HepG2 (cell line): ENCODE measurements around the gene OGFOD3. TPM values are rescaled to one million over a fixed set of nuclear protein-coding genes. Genes with fewer than 3 reads are reported as not detected.

Experiments
- ATAC-seq: fragments of 200-7000 bp; cut with Tn5 transposase; 3 replicates; pipeline ENCODE4 v1.9.1; 2020; ENCODE audit warnings: mild to moderate bottlenecking, moderate library complexity
- BruUV-seq: library from RNA; stranded (reverse); fragments of 400-500 nt; replicated peaks from 2 replicates; lab custom pipeline; 2021; lab: Mats Ljungman, UMichigan
- CTCF ChIA-PET: fragments of 300-600 bp; formaldehyde crosslinking; extraction: SDS; loops from one replicate; lab custom pipeline; 2021; ENCODE audit warnings: low total read pairs, inconsistent platforms, low intra/inter-chr PET ratio; lab: Yijun Ruan, JAX
- POLR2A ChIA-PET: fragments of 350-600 bp; sonication (Branson Sonifier 250); formaldehyde crosslinking; loops from one replicate; lab custom pipeline; 2020; ENCODE audit warnings: antibody characterized with exemption, inconsistent platforms; lab: Yijun Ruan, JAX
- DNase-seq: peaks from one replicate; pipeline ENCODE4 v3.0.0-alpha.2; 2015; ENCODE audit warnings: low spot score
- FAIRE-seq: peaks from 3 replicates; lab custom pipeline; 2011; peaks lifted over from hg19 to GRCh38; lab: Jason Lieb, UNC
- H2AFZ ChIP-seq: one replicate; pipeline ENCODE4 v1.6.1; 2011; ENCODE audit warnings: low read length, inconsistent platforms
- H3K27ac ChIP-seq: fragments of 300-600 bp; 3 replicates; pipeline ENCODE4 v1.8.0; 2011; ENCODE audit warnings: mixed run types, mild to moderate bottlenecking, mixed read lengths, low read length, inconsistent platforms; ENCODE audit not compliant: insufficient read depth; ENCODE audit errors: extremely low read length
- H3K27me3 ChIP-seq, 2 experiments: fragments of 200-600 bp in 1 of 2; 2 replicates in 1 of 2; 3 replicates in 1 of 2; pipeline versions ENCODE4 v1.6.0 to v1.8.0; 2011; ENCODE audit warnings: low read length in 2 of 2, mild to moderate bottlenecking in 2 of 2, moderate library complexity in 2 of 2, inconsistent platforms in 1 of 2; ENCODE audit not compliant: insufficient read depth in 2 of 2, control insufficient read depth in 1 of 2
- H3K36me3 ChIP-seq, 2 experiments: fragments of 200-600 bp in 1 of 2; replicated peaks in 1 of 2; 2 replicates in 1 of 2; 3 replicates in 1 of 2; pipeline versions ENCODE4 v1.5.1 to v1.8.0; 2011; ENCODE audit warnings: low read length in 2 of 2, inconsistent platforms in 1 of 2; ENCODE audit not compliant: insufficient read depth in 2 of 2, control insufficient read depth in 1 of 2
- H3K4me1 ChIP-seq: 2 replicates; pipeline ENCODE4 v1.5.1; 2012; ENCODE audit warnings: low read length, inconsistent platforms; ENCODE audit not compliant: insufficient read depth
- H3K4me2 ChIP-seq: 2 replicates; pipeline ENCODE4 v1.6.0; 2011; ENCODE audit warnings: low read depth, low read length, inconsistent platforms
- H3K4me3 ChIP-seq, 3 experiments: fragments of 200-600 bp in 1 of 3; sonication (generic), shearing (Covaris generic) in 1 of 3; replicated peaks in 1 of 3; 2 replicates each; pipeline ENCODE4 v1.5.1; 2011 to 2016; ENCODE audit warnings: low read length in 3 of 3, inconsistent platforms in 2 of 3, low read depth in 2 of 3, mild to moderate bottlenecking in 2 of 3, control low read depth in 1 of 3, mixed read lengths in 1 of 3; ENCODE audit not compliant: insufficient read depth in 1 of 3
- H3K79me2 ChIP-seq: one replicate; pipeline ENCODE4 v1.6.1; 2011; ENCODE audit warnings: low read length, inconsistent platforms; ENCODE audit not compliant: insufficient read depth
- H3K9ac ChIP-seq: 2 replicates; pipeline ENCODE4 v1.6.0; 2011; ENCODE audit warnings: mild to moderate bottlenecking, low read depth, low read length, inconsistent platforms; ENCODE audit not compliant: insufficient read depth
- H3K9me3 ChIP-seq: 2 replicates; pipeline ENCODE4 v1.5.1; 2012; ENCODE audit warnings: mild to moderate bottlenecking, low read length
- H4K20me1 ChIP-seq: 2 replicates; pipeline ENCODE4 v1.6.0; 2011; ENCODE audit warnings: inconsistent platforms, mild to moderate bottlenecking, low read length, moderate library complexity; ENCODE audit not compliant: insufficient read depth
- ARNT2 ChIP-seq: sonication (generic); formaldehyde crosslinking; IDR thresholded peaks from 2 replicates; pipeline ENCODE4 v1.8.0; 2022; ENCODE audit warnings: mild to moderate bottlenecking, low read depth, missing genetic modification reagents, moderate library complexity
- ATM ChIP-seq: fragments of 450-650 bp; IDR thresholded peaks from 2 replicates; pipeline ENCODE4 v1.7.1; 2017; ENCODE audit warnings: mild to moderate bottlenecking, borderline replicate concordance
- ELF3 ChIP-seq: IDR thresholded peaks from 2 replicates; pipeline ENCODE4 v1.6.1; 2016; ENCODE audit warnings: missing genetic modification reagents, missing compliant biosample characterization
- ISL2 ChIP-seq: sonication (generic); formaldehyde crosslinking; IDR thresholded peaks from 2 replicates; pipeline ENCODE4 v1.5.0; 2020; ENCODE audit warnings: missing genetic modification reagents
- KDM1A ChIP-seq: IDR thresholded peaks from 2 replicates; pipeline ENCODE4 v1.6.1; 2016; ENCODE audit warnings: missing compliant biosample characterization
- KLF11 ChIP-seq: IDR thresholded peaks from 2 replicates; pipeline ENCODE4 v1.6.1; 2016; ENCODE audit warnings: missing compliant biosample characterization
- PRMT3 ChIP-seq: sonication (generic); formaldehyde crosslinking; IDR thresholded peaks from 2 replicates; pipeline ENCODE4 v1.8.1; 2022; ENCODE audit warnings: low read depth, mild to moderate bottlenecking, moderate library complexity, missing genetic modification reagents, borderline replicate concordance
- ZMAT3 ChIP-seq: sonication (generic); formaldehyde crosslinking; conservative IDR thresholded peaks from 2 replicates; pipeline ENCODE4 v1.7.0; 2021; ENCODE audit warnings: missing genetic modification reagents
- ZNF333 ChIP-seq: sonication (generic); formaldehyde crosslinking; IDR thresholded peaks from 2 replicates; pipeline ENCODE4 v1.4.0; 2020; ENCODE audit warnings: mild to moderate bottlenecking, missing genetic modification reagents, borderline replicate concordance
- ZNF660 ChIP-seq: sonication (generic); formaldehyde crosslinking; IDR thresholded peaks from 2 replicates; pipeline ENCODE4 v1.5.1; 2020; ENCODE audit warnings: mild to moderate bottlenecking, low read depth, missing genetic modification reagents, borderline replicate concordance
- ZNF670 ChIP-seq: sonication (generic); formaldehyde crosslinking; IDR thresholded peaks from 2 replicates; pipeline ENCODE4 v1.8.0; 2022; ENCODE audit warnings: mild to moderate bottlenecking, missing genetic modification reagents, borderline replicate concordance
- ZNF710 ChIP-seq: sonication (generic); formaldehyde crosslinking; IDR thresholded peaks from 2 replicates; pipeline ENCODE4 v1.5.0; 2020; ENCODE audit warnings: mild to moderate bottlenecking, missing genetic modification reagents, borderline replicate concordance
- WGBS: methylation state at CpG from one replicate; pipeline ENCODE4 v1.1.6; 2017; ENCODE audit warnings: low lambda C conversion rate; 5-methylcytosine and 5-hydroxymethylcytosine counted together
- in situ Hi-C: cut with HindIII; loops from 2 replicates; pipeline ENCODE4 v1.10.0; 2017; ENCODE audit warnings: low pct_unique_long_range_greater_than_20kb; ENCODE audit not compliant: extremely low pct_ligation_motif_present
- intact Hi-C: fragments of 100-400 bp; cut with micrococcal nuclease; formaldehyde crosslinking; loops from one replicate; pipeline ENCODE4 v1.10.0; 2022; ENCODE audit not compliant: unreplicated experiment
- polyA plus RNA-seq, 8 experiments: library from polyadenylated mRNA; depleted of rRNA in 3 of 8; stranded (reverse) in 7 of 8; unstranded in 1 of 8; fragments of >200 nt; fragmentation: Illumina TruSeq in 4 of 8; extraction: Trizol in 4 of 8; gene quantifications; 2 replicates each; pipeline versions ENCODE4 v1.2.1 to v1.2.3, GENCODE V29; 2011 to 2016; ENCODE audit warnings: low read depth in 4 of 8, missing spikeins in 1 of 8, mixed read lengths in 1 of 8; ENCODE audit not compliant: insufficient read depth in 1 of 8
- total RNA-seq, 5 experiments: library from RNA; depleted of rRNA; stranded (reverse); fragments of >200 nt; fragmentation: Illumina TruSeq; extraction: Trizol; gene quantifications; 2 replicates each; pipeline ENCODE4 v1.2.3, GENCODE V29; 2016; ENCODE audit warnings: low read depth in 1 of 5
- TF ChIP-seq, protein P1 (sequence below): sonication (generic); formaldehyde crosslinking; IDR thresholded peaks from 2 replicates; pipeline ENCODE4 v1.4.0; 2020; ENCODE audit warnings: missing genetic modification reagents, borderline replicate concordance
- TF ChIP-seq, protein P2 (sequence below): sonication (generic); formaldehyde crosslinking; IDR thresholded peaks from 2 replicates; pipeline ENCODE4 v1.4.0; 2020; ENCODE audit warnings: missing genetic modification reagents

Gene OGFOD3
- total and polyA plus RNA-seq, 2 of the 13 experiments (the other 11 are each of a cell fraction or from before 2014, with no cell fraction given): 40.0 to 42.1 TPM

DNA sequence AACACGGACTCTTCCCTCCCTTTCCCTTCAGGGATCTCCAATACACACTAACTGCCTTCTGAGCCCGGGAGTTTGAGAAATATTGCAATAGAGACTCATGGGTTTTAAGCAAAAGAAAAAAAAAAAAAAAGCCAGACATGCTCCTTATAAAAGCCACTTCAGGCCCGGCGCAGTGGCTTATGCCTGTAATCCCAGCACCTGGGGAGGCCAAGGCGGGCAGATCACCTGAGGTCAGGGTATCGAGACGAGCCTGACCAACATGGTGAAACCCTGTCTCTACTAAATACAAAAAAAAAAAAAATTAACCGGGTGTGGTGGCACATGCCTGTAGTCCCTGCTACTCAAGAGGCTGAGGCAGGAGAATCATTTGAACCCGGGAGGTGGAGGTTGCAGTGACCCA lies 2.6 kb downstream of the OGFOD3 start:
- no peaks in the 10 kb centered on the region for H3K9me3 ChIP-seq
- intact Hi-C loops: no loop called here
- no peak overlapping the region for H3K4me2 ChIP-seq
- FAIRE-seq: no peak
- no peak for DNase-seq
- 95% methylated on average over 9 of the region's 9 CpGs for WGBS
- no peak overlapping the region for H2AFZ ChIP-seq
- H3K27ac ChIP-seq: no peak overlapping the region
- H3K9ac ChIP-seq: no peak overlapping the region
- H3K4me1 ChIP-seq: peaks cover 38% of the 10 kb centered on the region
- ATAC-seq: no peak
- H3K4me3 ChIP-seq: no peak overlapping the region
- peaks cover 22% of the 10 kb centered on the region; the same call in 1 of the 2 replicates for H4K20me1 ChIP-seq
- H3K36me3 ChIP-seq: peaks cover 2 to 20% of the 10 kb centered on the region in 2 experiments; a peak in 3 of 5 replicates
- in situ Hi-C loops: no loop called here
- no TSS peak for BruUV-seq
- CTCF ChIA-PET: interaction anchor here (5.0 kb wide), 1 partner anchor 63 kb away, joined by 41 read pairs; no protein-coding TSS in a partner anchor
- peaks cover 8% of the 10 kb centered on the region for H3K79me2 ChIP-seq
- POLR2A ChIA-PET: interaction anchor here (0.6 kb wide), 1 partner anchor 79 kb away, joined by 3 read pairs; no protein-coding TSS in a partner anchor
- no peaks in the 10 kb centered on the region; a peak in 1 of 5 replicates for H3K27me3 ChIP-seq
- TF ChIP-seq, protein P1, sequence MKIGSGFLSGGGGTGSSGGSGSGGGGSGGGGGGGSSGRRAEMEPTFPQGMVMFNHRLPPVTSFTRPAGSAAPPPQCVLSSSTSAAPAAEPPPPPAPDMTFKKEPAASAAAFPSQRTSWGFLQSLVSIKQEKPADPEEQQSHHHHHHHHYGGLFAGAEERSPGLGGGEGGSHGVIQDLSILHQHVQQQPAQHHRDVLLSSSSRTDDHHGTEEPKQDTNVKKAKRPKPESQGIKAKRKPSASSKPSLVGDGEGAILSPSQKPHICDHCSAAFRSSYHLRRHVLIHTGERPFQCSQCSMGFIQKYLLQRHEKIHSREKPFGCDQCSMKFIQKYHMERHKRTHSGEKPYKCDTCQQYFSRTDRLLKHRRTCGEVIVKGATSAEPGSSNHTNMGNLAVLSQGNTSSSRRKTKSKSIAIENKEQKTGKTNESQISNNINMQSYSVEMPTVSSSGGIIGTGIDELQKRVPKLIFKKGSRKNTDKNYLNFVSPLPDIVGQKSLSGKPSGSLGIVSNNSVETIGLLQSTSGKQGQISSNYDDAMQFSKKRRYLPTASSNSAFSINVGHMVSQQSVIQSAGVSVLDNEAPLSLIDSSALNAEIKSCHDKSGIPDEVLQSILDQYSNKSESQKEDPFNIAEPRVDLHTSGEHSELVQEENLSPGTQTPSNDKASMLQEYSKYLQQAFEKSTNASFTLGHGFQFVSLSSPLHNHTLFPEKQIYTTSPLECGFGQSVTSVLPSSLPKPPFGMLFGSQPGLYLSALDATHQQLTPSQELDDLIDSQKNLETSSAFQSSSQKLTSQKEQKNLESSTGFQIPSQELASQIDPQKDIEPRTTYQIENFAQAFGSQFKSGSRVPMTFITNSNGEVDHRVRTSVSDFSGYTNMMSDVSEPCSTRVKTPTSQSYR (CRISPR knock-in tag): no peak
- TF ChIP-seq ELF3 (no peak), ZNF333 (no peak), PRMT3 (CRISPR knock-in tag) (no peak), ATM (no peak), KDM1A (CRISPR knock-in tag) (no peak), KLF11 (CRISPR knock-in tag) (no peak), ZNF660 (CRISPR knock-in tag) (no peak), ZNF710 (CRISPR knock-in tag) (no peak), ZMAT3 (CRISPR knock-in tag) (no peak), ISL2 (CRISPR knock-in tag) (no peak), ZNF670 (no peak), ARNT2 (no peak)
- TF ChIP-seq, protein P2, sequence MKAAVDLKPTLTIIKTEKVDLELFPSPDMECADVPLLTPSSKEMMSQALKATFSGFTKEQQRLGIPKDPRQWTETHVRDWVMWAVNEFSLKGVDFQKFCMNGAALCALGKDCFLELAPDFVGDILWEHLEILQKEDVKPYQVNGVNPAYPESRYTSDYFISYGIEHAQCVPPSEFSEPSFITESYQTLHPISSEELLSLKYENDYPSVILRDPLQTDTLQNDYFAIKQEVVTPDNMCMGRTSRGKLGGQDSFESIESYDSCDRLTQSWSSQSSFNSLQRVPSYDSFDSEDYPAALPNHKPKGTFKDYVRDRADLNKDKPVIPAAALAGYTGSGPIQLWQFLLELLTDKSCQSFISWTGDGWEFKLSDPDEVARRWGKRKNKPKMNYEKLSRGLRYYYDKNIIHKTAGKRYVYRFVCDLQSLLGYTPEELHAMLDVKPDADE (CRISPR knock-in tag): no peak
